Dedifferentiated amniotic fluid mesenchymal stem cell (primary cell): ENCODE measurements around the gene RGS19.

ENCODE experiments used
- DNase-seq: peaks from one replicate; pipeline ENCODE4 v3.0.0-alpha.2; 2016; ENCODE audit errors: extremely low spot score

RGS19 gene

DNA sequence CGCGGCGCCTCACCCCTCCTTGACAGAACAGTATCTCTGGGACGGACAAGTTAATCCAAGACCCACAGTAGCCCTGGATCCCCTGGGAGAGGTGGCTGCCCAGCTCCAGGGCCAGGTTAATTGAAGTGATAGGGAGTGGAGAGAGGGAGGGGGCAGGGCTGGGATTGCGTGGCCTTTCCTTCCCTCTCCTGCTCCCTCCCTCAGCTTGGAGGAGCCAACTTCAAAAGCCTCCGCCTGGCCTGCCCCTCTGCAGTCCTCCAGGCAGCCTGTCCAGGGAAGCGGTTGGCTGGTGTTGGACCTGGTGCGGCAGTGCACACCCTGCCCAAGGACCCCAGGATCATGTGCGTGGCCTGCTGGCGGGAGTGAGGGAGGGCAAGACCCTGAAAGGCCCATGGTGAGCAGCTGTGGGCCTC lies 43.4 kb downstream of the RGS19 start, which contains the start of gene C20orf204:
TSS of gene C20orf204 (plus strand) at position 250 of the 413 bp plus-strand sequence. CDS start at position 392, 142 bp downstream.
- no peak for DNase-seq

- no peak for DNase-seq
Measured at GRCh38 chr20:64035066-64035932, 44.0 kb downstream of the RGS19 start.

DNA sequence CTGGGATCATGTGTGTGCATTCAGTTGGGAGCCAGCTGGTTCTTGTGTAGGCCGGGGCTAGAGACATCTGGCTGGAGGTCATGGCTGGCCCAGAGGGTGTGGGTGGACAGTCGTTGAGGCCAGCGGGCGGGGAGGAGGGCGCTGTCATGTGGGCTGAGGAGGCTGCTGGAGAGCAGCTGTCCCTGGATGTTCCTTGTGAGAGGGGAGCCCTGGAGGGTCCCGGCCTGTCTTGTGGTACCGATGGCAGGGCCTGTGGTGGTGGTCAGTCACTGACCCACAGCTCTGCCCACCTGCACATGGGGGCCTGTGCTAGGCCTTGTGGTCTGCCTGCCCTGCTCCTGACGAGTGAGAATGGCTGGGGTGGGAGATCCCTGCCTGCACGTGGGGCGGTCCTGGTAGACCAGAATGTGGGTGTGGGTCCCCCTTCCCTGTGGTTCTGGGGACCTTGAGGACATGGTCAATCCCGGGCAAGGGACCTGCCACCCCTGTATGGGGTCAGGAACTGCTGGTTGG lies 45.3 kb downstream of the RGS19 start:
- DNase-seq, result no peak

GRCh38 chr20:64032706-64033624 lies 46.4 kb downstream of the RGS19 start:
- no peak for DNase-seq

- no peak for DNase-seq
Measured at GRCh38 chr20:64031822-64032314, 47.5 kb downstream of the RGS19 start.

DNA sequence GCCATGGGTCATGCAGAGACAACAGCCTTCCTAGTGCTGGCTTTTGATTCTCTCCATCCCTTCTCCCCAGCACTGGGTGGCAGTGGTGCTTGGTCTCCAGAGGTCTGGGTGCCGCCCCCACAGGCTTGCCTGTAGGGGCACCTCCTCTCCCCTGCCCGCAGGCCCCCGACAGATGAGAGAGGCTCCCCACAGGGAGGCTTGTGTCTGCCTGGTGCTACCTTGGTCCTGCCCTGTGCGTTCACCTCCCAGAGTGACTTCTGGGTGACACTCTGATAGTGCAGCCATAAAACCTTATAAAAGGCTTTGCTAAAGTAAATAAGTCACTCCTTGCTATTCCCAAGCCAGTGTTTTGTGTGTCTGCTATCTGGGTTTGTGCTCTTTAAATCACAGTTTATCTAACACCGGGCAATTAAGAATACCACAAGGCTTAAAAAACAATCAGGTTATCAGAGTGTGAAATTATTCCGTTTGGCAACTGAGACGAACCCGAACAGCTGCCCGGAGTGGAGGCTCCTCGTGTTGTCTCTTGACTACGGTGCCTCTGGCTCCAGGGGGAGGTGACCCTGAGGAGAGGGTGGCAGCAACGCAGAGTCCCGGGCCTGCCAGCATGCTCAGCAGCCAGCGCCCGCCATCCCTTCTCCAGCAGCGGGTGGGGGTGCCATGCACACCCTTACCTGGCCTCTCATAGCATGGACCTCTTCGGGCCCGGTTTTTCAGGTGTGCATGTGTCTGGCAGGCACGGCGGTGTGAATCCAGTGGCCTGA lies 48.8 kb downstream of the RGS19 start:
- DNase-seq, result no peak

- DNase-seq, result no peak
Measured at GRCh38 chr20:64029293-64030117, 49.8 kb downstream of the RGS19 start.

DNA sequence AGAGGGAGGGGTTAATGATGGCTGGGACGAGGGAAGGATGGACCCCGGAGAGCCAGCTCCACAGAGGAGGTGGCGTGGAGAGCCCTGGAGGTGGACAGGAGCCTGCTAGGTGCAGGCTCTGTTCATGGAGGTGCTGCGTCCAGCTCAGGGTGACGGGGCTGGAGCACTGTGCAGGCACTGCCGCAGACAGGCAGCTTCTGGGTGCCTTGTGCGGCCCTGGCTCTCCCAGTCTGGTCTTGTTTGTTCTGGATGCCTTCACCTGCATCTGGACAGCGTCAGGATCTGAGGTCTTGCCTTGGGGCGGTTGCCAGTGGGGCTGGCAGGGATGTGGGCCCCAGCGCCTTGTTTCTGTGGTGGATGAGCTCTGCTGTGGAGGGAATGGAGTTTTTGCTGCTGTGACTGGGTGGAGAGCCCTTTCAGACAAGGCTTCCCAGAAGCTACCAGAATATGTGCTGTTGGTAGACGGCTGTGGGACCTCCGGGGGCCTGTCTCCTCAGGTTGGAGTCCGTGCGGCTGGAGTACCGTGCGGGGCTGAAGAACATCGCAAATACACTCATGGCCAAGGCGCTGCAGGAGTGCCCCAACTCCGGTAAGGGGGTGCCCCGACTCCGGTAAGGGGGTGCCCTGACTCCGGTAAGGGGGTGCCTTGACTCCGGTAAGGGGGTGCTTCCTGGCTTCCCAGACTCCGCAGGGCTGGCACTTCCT lies 51.2 kb downstream of the RGS19 start:
- DNase-seq, result no peak

DNA sequence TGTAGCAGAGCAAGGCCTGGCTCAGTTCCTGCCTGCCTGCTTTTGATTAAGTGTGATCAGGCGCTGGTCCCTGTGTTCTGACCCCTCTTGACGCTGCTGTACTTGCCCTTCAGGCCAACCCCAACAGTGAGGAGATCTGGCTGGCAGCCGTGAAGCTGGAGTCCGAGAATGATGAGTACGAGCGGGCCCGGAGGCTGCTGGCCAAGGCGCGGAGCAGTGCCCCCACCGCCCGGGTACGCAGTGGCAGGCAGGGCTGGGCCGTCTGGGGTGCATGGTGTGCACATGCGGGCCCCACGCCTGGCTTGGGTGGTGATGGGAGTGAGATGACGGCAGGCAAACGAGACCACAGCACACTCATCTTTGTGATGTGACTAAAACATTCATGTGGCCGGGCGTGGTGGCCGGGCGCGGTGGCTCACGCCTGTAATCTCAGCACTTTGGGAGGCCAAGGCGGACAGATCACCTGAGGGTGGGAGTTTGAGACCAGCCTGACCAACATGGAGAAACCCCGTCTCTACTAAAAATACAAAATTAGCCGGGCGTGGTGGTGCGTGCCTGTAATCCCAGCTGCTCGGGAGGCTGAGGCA lies 53.4 kb downstream of the RGS19 start:
- DNase-seq, result no peak

- DNase-seq, result no peak
Measured at GRCh38 chr20:64025101-64025825, 54.1 kb downstream of the RGS19 start.

DNA sequence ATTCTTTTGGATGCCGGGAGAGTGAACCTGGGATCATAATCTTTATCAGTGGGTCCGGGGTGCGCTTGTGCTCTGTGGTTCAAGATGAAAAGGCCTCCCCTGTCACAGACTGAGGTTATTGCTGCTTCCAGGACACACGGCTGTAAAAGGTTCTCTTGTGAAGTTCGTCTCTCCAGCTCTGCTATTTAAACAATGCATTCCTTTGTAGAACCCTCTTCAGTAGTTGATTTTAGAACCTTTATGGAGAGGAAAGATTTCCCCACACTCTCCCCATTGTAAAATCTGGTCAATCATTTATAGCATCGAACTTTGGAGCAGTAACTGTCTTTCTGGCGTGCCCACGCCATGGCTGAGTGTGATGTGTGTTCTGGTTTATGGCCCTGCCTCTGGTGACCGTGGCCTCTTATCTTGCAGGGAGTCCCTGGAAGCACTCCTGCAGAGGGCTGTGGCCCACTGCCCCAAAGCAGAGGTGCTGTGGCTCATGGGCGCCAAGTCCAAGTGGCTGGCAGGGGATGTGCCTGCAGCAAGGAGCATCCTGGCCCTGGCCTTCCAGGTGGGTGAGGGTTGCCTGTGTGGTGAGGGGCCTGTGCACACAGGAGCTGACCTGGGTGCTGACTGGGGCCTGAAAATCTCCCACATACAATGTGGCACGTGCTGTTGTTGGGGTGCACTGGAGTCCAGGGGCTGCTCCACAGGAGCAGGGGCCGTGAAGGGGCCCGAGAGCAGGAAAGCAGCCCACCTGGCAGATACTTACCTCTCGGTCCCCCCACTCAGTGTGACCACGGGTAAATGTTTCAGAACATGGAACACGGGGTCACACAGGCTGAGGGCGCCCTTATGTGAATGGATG lies 55.0 kb downstream of the RGS19 start:
- DNase-seq, result no peak

DNA sequence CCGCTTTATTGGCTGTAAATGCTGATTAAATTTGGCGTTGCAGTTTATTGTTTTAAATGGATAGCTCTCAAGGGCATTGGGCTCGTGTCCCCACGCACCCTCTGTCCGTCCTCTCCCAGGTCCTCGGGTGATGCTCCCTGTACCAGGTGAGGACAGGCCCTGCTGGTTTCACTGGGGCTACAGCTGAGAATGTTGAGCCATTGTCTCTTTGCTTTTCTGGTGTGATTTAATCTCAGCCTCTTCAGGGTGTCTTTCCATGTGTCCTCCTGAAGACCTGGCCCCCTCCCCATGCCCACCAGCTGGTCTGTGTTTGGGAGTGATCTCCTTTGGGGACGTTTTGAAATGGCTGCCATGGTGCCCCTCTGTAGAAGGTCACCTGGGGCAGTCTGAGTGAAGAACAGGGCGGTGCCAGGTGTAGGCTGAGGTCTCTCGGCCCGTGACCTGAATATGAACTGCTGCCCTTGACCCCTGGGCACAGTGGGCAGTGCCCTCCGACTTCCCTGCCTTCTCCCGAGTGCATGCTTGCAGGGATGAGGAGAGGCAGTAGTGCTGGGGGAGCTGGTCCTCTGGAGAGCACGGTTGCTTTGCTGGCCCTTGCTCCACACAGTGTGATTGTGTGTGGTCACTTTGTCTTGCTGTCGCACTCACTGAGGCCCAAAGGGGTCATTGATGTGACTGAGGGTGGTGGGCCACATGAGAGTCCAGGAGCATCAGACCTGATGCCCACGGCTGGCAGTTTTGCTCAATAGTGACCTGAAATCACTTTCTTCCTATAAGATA lies 55.8 kb downstream of the RGS19 start:
- no peak for DNase-seq
